GM18909 (cell line): ENCODE results near the gene OR9A4.
"Not testable (repeated sequence)": the region's sequence is repeated elsewhere in the genome, so short reads cannot be mapped to it uniquely, and the experiment has no call there.

Source experiments
- ATAC-seq: cut with Tn5 transposase; IDR thresholded peaks from one replicate; pipeline ENCODE4 v1.9.1; 2021; ENCODE audit warnings: mild to moderate bottlenecking; ENCODE audit not compliant: unreplicated experiment, poor library complexity

OR9A4 gene, protein sequence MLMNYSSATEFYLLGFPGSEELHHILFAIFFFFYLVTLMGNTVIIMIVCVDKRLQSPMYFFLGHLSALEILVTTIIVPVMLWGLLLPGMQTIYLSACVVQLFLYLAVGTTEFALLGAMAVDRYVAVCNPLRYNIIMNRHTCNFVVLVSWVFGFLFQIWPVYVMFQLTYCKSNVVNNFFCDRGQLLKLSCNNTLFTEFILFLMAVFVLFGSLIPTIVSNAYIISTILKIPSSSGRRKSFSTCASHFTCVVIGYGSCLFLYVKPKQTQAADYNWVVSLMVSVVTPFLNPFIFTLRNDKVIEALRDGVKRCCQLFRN

DNA sequence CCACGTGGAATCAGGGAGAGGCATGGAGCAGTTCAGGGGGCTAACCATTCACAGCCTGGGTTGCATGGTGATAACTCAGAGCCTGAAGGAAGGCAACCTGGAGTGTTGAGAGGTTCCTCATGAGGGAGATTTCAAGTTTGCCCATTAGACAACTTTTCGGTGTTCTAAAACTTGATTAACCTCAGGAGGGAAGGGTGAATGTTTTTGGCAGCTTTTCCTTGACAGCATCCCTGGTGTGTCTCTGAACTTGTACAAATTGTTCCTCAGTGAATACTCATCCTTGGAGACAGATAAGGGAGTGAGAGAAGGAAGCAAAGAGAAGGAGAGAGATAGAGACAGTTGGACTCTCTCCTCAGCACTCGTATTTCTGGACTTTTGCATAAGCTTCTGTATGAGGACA is at the start of gene OR9A4:
TSS of gene OR9A4 (plus strand) at position 301 of the 400 bp plus-strand sequence. CDS start 2,477 bp downstream, outside the sequence.
- no peak for ATAC-seq

GRCh38 chr7:141866974-141867373 is 49.2 kb upstream of the OR9A4 start:
- ATAC-seq, result no peak

DNA sequence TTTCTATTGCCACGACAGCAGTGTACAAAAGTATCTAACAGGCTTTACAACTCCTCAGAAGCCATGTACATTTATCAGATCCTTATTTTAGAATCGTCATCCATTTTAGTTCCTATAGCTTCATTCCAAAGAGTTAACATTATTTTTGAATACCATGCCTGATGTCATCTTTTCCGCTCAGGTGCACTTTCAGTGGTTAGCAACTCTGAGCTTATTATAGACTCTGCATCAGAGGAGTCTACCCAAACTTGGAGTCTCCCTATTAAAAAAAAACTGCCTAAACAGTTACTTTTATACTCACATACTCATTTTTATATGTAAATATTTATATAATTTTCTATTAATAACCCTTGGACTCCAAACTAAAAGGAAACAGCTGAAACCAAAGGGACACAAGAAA is 43.3 kb upstream of the OR9A4 start:
- ATAC-seq, result no peak

DNA sequence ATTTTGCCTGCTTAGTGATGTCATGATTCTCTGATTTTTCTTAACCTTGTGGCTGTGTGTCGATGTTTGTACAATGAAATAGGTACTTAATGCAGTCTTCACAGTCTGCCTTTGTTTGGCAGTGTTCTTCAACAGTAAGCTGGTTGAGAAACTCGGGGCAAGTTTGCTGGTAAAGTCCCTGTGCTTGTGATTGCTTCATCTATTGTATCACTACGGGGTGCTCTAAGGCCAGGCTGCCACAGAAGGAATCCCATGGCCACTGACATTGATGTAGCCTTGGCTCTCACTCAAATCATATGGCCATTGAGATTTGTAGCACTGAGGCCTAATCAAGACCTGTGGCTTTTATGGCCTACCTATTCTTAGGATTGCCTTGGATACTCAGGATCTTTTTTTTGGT is 41.4 kb upstream of the OR9A4 start:
- ATAC-seq, result no peak

GRCh38 chr7:141875453-141875852 is 40.7 kb upstream of the OR9A4 start:
- no peak for ATAC-seq

DNA sequence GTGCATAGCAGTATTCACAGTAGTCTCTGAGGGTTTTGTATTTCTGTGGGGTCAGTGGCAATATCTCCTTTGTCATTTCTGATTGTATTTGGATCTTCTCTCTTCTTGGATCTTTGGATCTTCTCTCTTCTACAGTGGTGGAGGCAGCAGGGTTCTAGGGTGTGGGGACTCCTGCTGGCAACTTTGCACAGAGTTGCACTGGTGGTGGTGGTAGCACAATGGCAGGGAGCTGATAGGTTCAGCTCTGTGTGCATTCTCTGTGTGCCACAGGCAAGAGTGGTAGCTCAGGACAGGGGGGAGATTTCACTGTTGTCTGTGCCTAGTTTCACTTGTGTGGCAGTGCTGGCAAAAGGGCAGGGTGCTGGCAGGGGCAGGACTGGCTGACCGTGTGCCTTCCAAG is 39.8 kb upstream of the OR9A4 start:
- ATAC-seq, result no peak

- ATAC-seq, result no peak
These were observed 38.8 kb upstream of the OR9A4 start for GRCh38 chr7:141877365-141877764.

DNA sequence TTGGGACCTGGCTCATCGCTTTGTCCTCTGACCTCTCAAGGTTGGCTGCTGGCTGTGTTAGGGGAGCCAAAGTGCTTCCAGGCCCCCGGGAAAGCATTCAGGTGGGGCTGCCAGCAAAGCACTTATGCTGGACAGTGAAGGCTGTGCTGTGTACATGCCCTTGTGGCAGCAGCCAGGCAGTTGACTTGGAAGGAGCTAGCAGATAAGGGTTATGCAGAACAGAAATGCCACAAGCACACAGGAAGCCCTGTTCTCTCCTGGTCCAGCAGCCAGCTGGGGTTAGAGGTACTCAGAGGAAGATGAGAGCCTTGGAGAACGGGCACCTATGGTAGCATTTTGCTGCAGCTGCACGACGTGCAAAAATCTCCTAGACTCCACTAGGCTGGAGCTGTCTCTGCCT is 35.2 kb upstream of the OR9A4 start:
- no peak for ATAC-seq

DNA sequence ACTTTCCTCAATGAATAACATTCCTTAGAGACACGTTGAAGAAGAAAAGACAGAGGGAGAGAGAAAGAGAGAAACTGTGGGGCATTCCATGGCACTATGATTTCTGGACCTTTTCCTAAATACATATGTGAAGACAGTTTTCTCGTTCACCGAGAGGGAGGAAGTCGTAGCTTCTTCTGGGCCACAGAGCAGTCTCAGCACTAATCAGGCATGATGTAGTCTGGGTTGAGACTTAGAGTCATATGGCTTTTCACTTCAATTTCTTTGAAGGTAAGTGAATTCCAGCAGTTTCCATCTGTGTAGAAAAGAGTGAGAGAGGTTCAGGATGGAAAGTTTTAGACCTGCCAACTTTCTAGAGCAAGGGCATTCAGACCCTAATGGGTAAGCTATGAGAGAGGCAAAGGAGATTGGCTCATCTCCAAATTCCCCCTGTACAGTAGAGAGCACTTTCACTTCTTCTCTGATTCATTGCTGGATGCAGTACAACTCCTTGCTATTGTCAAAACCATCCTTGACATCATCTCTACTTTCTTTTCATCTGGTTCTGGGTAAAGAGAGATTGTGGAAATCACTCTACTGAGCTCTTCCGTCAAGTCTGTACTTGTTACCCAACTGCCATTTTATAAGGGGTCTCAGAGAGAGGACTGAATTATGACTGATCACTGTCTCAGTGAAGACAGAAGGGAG is 31.5 kb upstream of the OR9A4 start:
- ATAC-seq, result peak; percentile 82

- no peak for ATAC-seq
These were observed 26.9 kb upstream of the OR9A4 start for GRCh38 chr7:141889321-141889720.

- ATAC-seq, result no peak
These were observed 24.9 kb upstream of the OR9A4 start for GRCh38 chr7:141891336-141891735.

- not testable (repeated sequence) for ATAC-seq
These were observed 16.8 kb upstream of the OR9A4 start for GRCh38 chr7:141899366-141899765.

DNA sequence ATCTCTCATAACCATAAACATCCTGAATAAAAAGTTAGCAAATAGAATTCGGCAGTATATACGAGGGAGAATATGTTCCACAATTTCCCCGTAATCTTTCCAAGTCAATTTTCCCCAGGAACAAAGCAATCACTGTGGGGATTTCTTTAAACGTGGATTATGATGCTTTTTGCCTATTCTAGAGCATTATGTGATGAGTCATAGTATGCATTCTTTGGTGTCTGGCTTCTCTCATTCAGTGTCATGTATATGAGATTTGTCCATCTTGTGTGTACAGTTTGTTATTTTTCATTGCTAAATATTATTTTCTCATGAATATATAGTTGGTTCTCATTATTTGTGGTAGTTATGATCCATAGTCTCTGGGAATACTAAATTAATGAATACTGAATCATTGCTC is 9.9 kb upstream of the OR9A4 start:
- ATAC-seq, result no peak

DNA sequence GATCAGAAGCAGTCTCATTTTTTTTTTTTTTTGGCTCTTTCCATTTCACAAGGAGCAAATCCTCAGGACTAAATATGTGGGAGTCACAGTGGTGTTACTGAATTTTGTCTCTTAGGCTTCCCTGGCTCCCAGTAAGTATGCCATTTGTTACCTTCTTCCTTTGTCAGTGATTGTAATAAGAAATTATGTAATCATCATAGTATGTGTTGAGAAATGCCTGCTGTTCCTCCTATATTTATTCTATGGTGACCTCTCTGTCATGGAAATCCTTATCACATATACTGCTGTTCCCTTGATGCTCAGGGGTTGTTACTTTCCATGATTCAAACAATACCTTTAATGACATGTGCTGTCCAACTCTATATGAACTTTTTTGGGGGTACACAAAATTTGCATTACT is 4.8 kb upstream of the OR9A4 start:
- ATAC-seq, result no peak

GRCh38 chr7:141915565-141915964 is 634 bp upstream of the OR9A4 start:
- ATAC-seq, result no peak

DNA sequence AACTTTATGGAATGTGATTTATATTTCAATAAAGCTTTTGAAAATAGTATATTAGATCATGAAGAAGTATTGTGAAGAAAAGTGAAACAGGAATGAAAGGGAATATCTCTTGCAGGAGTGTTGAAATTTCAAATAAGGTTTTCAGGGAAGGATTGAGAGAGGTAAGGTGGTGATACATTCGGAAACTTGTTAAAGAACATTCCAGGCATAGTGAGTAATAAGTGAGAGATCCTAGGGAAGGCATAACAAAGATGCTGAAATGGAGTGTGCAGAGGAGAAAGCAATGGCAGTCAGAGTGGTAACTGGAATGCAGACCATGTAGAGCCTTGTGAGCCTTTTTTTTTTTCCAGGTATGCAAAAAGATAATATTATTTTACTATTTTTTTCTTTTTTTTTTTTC is 4.1 kb downstream of the OR9A4 start:
- no peak for ATAC-seq

DNA sequence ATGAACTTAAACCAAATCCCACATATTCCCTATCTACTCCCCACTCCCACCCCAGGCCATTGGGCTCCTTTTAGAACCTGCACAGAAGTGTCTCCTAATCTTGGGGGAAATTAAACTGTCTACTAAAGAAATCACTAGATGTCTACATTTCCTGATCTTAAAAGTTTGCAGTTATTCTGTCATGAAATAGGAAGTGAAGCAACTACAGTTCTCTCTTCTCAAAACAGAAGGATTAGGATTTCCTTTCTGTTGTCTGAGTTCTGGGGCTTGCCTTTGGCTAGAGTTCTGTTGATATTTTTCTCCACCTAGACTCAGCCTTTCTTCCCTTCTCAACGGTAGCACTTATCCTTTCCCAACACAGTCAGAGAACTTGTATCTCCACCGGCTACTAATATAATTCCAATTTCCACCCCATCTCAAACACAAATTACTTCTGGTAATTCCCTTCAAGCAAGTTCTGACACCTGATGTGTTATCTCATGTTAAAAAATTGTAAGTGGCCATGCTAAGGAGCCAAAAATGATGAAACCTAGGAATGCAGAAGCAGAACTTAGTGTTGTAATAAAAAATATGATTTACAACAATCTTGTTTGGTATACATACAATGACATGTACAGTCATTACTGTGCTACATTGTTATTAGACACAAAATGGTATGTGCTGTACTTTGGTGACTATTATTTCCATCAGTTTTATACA is 12.1 kb downstream of the OR9A4 start:
- no peak for ATAC-seq

DNA sequence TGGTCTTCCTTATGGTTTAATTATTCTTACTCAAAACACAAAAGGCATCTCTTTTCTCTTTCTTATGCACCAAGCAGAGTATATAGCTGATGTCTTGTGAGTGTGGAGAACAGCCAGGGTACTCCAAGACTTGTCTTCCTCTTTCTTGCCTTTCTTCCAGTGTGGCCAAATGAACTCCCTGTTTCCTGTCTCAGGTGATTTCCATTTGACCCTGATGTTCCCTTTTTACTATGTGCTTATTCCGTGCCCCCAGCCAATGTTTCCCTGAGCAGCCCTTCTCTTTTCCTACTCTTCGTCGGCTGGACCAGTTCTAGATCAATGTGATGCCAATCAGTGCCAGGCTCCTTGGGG is 12.6 kb downstream of the OR9A4 start:
- ATAC-seq, result no peak

GRCh38 chr7:141930211-141930610 is 14.0 kb downstream of the OR9A4 start:
- no peak for ATAC-seq

GRCh38 chr7:141941075-141941474 is 24.9 kb downstream of the OR9A4 start:
- ATAC-seq, result no peak

GRCh38 chr7:141943846-141944245 is 27.6 kb downstream of the OR9A4 start:
- no peak for ATAC-seq

- ATAC-seq, result no peak
These were observed 28.6 kb downstream of the OR9A4 start for GRCh38 chr7:141944811-141945210.
